PC-3 (cell line): ENCODE measurements around the gene C1orf116.

Source experiments
- CTCF ChIP-seq: fragments of 300-600 bp; sonication (generic); conservative IDR thresholded peaks from 2 replicates; pipeline ENCODE4 v1.5.1; 2017; ENCODE audit warnings: antibody characterized with exemption, low read depth, mild to moderate bottlenecking, low read length
- EZH2 ChIP-seq: fragments of 300-600 bp; sonication (generic); IDR thresholded peaks from one replicate; pipeline ENCODE4 v1.6.1; 2017; ENCODE audit warnings: antibody characterized with exemption, mild to moderate bottlenecking, low read length; ENCODE audit not compliant: unreplicated experiment

DNA sequence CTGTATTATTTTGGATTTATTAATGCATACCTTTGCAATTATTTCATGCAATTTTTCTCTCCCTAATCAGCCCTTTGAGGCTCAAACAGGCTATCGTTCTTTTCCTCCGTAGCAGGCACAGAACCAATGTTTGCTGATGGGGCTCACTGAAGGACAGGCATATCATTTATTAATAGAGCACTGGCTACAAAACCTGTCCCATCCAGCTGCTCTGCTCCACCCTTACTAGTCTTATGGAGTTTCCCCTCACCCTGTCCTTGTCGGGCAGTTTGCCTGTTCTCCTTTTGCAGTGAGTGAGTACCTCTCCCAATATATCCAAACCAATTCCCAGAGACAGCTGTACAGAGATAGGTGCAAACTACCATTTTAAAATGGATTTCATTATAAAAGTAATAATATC lies 45.7 kb downstream of the C1orf116 start:
- no peak for TF ChIP-seq CTCF
- TF ChIP-seq EZH2: no peak
